22Rv1 (cell line): ENCODE data around the gene HOXD9.

Source experiments
- H3K27ac ChIP-seq: fragments of 450-650 bp; 2 replicates; pipeline ENCODE4 v1.5.1; 2017
- ZFX ChIP-seq: fragments of 450-650 bp; IDR thresholded peaks from 2 replicates; pipeline ENCODE4 v1.6.1; 2017; ENCODE audit warnings: antibody characterized with exemption, borderline replicate concordance
- TF ChIP-seq, protein P1 (sequence below): fragments of 450-650 bp; IDR thresholded peaks from 2 replicates; pipeline ENCODE4 v1.5.1; 2017; ENCODE audit warnings: mild to moderate bottlenecking

The HOXD9 gene

DNA sequence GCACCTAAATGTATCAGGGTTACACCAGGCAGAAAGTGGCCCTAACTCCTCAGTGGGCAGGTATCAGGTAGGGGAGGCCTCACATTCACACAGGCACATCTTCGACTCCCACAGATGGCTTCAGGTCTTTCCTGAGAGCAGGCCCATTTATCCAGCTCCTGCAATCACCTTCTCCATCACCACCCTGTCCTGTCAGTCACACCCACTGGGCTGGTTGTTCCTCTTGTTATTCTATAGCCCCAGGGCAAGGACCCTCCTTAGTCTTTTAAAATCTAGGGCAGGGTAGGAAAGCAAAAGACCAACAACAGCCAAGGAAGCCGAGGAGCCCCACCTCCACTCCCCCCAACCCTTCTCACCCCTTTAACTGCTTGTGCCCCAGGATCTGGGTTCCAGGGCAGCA is 19.8 kb downstream of the HOXD9 start:
- TF ChIP-seq, protein P1, sequence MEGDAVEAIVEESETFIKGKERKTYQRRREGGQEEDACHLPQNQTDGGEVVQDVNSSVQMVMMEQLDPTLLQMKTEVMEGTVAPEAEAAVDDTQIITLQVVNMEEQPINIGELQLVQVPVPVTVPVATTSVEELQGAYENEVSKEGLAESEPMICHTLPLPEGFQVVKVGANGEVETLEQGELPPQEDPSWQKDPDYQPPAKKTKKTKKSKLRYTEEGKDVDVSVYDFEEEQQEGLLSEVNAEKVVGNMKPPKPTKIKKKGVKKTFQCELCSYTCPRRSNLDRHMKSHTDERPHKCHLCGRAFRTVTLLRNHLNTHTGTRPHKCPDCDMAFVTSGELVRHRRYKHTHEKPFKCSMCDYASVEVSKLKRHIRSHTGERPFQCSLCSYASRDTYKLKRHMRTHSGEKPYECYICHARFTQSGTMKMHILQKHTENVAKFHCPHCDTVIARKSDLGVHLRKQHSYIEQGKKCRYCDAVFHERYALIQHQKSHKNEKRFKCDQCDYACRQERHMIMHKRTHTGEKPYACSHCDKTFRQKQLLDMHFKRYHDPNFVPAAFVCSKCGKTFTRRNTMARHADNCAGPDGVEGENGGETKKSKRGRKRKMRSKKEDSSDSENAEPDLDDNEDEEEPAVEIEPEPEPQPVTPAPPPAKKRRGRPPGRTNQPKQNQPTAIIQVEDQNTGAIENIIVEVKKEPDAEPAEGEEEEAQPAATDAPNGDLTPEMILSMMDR = no peak
- no peak for TF ChIP-seq ZFX
- H3K27ac ChIP-seq = no peak overlapping the region

DNA sequence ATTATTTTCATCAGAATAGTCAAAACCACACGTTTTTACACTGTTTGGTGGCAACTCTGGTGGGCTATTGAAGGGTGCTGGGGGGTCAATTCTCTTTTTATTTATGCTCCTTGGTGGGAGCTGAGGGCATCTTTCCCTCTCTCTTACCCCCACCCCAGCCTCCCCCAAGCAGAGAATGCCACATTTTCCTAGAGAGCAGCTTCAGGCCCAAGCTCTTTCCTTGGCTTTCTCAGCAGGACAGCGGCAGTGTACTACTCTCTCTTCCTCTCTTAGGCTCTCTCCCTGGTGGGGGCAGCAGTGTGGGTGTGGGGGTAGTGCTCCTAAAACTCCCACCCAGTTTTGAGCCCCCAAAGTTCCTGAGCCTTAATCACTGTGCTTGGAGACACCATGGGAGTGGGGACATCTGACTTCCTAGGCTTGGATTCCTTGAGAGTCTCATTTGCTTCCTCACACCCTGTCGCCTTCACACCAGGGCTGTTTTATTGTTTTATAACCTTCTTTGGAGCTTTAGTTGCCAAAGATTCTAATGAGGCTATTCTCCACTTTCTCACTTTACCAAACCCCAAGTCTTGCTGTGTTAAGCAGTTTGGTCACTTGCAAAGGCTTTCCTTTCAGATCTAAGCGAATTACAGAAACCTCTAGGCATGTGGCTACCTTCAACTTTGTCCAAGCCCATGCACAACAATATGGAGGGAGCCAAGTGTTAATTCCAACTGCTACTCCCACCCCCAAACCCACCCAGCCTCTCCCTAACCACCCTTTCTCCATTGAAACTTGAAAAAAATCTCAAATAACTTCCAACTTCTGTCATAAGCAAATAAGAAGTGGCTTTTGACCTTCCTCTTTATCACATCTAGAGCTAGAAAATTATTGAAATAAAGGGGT is 22.8 kb downstream of the HOXD9 start:
- TF ChIP-seq ZFX = no peak
- TF ChIP-seq, protein P1 = no peak
- no peak overlapping the region for H3K27ac ChIP-seq

- TF ChIP-seq ZFX = no peak
- TF ChIP-seq, protein P1 = no peak
- H3K27ac ChIP-seq = no peak overlapping the region
Observed at GRCh38 chr2:176146101-176146500, 23.6 kb downstream of the HOXD9 start.

GRCh38 chr2:176146645-176147044 is 24.1 kb downstream of the HOXD9 start:
- no peak for TF ChIP-seq ZFX
- TF ChIP-seq, protein P1 = no peak
- no peak overlapping the region for H3K27ac ChIP-seq

GRCh38 chr2:176147210-176147799 is 24.8 kb downstream of the HOXD9 start:
- H3K27ac ChIP-seq = no peak overlapping the region
- TF ChIP-seq ZFX = no peak
- TF ChIP-seq, protein P1 = no peak

DNA sequence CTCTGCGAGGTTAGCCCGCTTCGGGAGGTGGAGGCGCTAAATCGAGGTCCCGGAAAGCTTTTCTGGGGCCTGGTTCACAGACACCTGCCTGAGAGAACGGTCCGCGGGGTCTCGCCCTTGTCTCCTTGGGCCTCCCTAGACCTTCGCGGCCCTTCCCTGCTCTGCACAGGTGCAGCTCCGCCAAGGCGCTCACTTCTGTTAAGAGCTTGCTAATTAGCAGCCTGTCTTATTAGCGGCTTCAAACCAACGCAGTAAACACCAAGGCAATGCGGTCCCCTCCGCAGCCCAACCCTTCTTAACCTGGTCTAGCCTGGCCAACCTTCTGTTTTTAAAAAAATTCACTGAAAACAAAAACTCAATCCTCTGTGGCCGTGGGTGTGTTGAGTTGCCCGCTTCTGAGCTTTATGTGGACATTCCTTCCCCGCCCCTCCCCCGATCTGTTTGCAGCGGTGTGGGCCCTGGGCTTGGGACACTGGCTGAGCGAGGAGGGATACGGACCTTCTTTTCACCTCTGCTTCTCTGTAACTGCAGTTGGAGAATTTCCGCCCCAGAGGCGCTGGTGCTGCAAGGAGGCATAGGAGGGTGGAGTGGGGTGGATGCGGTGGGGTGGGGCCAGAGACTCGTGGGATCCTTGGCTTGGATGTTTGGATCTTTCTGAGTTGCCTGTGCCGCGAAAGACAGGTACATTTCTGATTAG is 25.4 kb downstream of the HOXD9 start:
- TF ChIP-seq, protein P1 = no peak
- TF ChIP-seq ZFX = no peak
- H3K27ac ChIP-seq = no peak overlapping the region
